PC-9 (cell line): ENCODE measurements around the gene FTO.

ENCODE experiments used
- CTCF ChIP-seq: fragments of 200-600 bp; sonication (generic); conservative IDR thresholded peaks from 2 replicates; pipeline ENCODE4 v1.6.1; 2017; ENCODE audit warnings: mixed run types, antibody characterized with exemption, mild to moderate bottlenecking, moderate library complexity
- EZH2 ChIP-seq: fragments of 200-600 bp; sonication (generic); IDR thresholded peaks from 2 replicates; pipeline ENCODE4 v1.8.0; 2017; ENCODE audit warnings: antibody characterized with exemption, low read depth

GRCh38 chr16:53826658-53827057, 122.7 kb downstream of the FTO start:
- TF ChIP-seq CTCF (no peak), EZH2 (no peak)
